Measurements from ENCODE around the gene DCUN1D1. TPM values are rescaled to one million over a fixed set of nuclear protein-coding genes. Genes with fewer than 3 reads are reported as not detected.

DCUN1D1 gene
- total RNA-seq, 4 donors from 2014 or later = 20.5 to 31.4 (median 27.4) TPM

GRCh38 chr3:182972387-182972786 is 8.0 kb downstream of the DCUN1D1 start:
- no peaks in the 10 kb centered on the region for H3K9me3 ChIP-seq
- in situ Hi-C loops (cut with MboI; ENCODE audit: low pct_ligation_motif_present in 1 of 4, low pct_unique_long_range_greater_than_20kb in 1 of 4, low sequenced_read_pairs in 3 of 4) = no loop called here
- no peak for TF ChIP-seq POLR2AphosphoS5 (IDR thresholded peaks at IDR 0.05)
- TF ChIP-seq EP300 (IDR thresholded peaks at IDR 0.05; ENCODE audit: low read depth) = no peak
- TF ChIP-seq POLR2A (IDR thresholded peaks at IDR 0.05) = no peak
- TF ChIP-seq CTCF (IDR thresholded peaks at IDR 0.05) = no peak
- H3K4me1 ChIP-seq = peaks cover 6 to 50% (median 17%) of the 10 kb centered on the region in 4 donors
- DNase-seq = no peak
- H3K36me3 ChIP-seq = no peaks in the 10 kb centered on the region
- H3K27me3 ChIP-seq = no peaks in the 10 kb centered on the region
- intact Hi-C loops (cut with DNase I; ENCODE audit: low total_unique reads) = no loop called here
- H3K4me3 ChIP-seq = no peak overlapping the region
- WGBS, 2 donors (ENCODE audit: low coverage in 1 of 2) = 77 to 93% methylated on average over 2 to 6 of the region's 6 CpGs
- H3K27ac ChIP-seq = no peak overlapping the region

- TF ChIP-seq POLR2A (IDR thresholded peaks at IDR 0.05) (no peak), CTCF (IDR thresholded peaks at IDR 0.05) (no peak), EP300 (IDR thresholded peaks at IDR 0.05; ENCODE audit: low read depth) (no peak)
- in situ Hi-C loops (cut with MboI; ENCODE audit: low pct_ligation_motif_present in 1 of 4, low pct_unique_long_range_greater_than_20kb in 1 of 4, low sequenced_read_pairs in 3 of 4) (no loop called here), intact Hi-C loops (cut with DNase I; ENCODE audit: low total_unique reads) (no loop called here)
- Histone ChIP-seq H3K9me3 (no peaks in the 10 kb centered on the region), H3K4me1 (peaks cover 10 to 49% (median 17%) of the 10 kb centered on the region in 4 donors), H3K36me3 (no peaks in the 10 kb centered on the region), H3K27ac (peak overlapping the region in 1 of 4 donors; percentile 31), H3K27me3 (no peaks in the 10 kb centered on the region), H3K4me3 (no peak overlapping the region)
- 55 to 59% methylated on average over 2 of the region's 2 CpGs for WGBS, 2 donors (ENCODE audit: low coverage in 1 of 2)
- DNase-seq = no peak
Measured at GRCh38 chr3:182971637-182972036, 8.7 kb downstream of the DCUN1D1 start.

- Histone ChIP-seq H3K27me3 (no peaks in the 10 kb centered on the region), H3K27ac (peak overlapping the region; percentile 10 to 36 (median 28)), H3K4me1 (peaks cover 10 to 52% (median 17%) of the 10 kb centered on the region in 4 donors), H3K4me3 (no peak overlapping the region), H3K9me3 (no peaks in the 10 kb centered on the region), H3K36me3 (no peaks in the 10 kb centered on the region)
- in situ Hi-C loops (cut with MboI; ENCODE audit: low pct_ligation_motif_present in 1 of 4, low pct_unique_long_range_greater_than_20kb in 1 of 4, low sequenced_read_pairs in 3 of 4) = no loop called here
- WGBS, 2 donors (ENCODE audit: low coverage in 1 of 2) = 47 to 52% methylated on average over 2 to 3 of the region's 3 CpGs
- no peak for TF ChIP-seq CTCF (IDR thresholded peaks at IDR 0.05)
- TF ChIP-seq POLR2A (IDR thresholded peaks at IDR 0.05) = no peak
- no peak for TF ChIP-seq EP300 (IDR thresholded peaks at IDR 0.05; ENCODE audit: low read depth)
- no peak for TF ChIP-seq POLR2AphosphoS5 (IDR thresholded peaks at IDR 0.05)
- DNase-seq = no peak
- intact Hi-C loops (cut with DNase I; ENCODE audit: low total_unique reads) = no loop called here
Measured at GRCh38 chr3:182970811-182971418, 9.4 kb downstream of the DCUN1D1 start.

- Histone ChIP-seq H3K4me1 (peaks cover 10 to 55% (median 17%) of the 10 kb centered on the region in 4 donors), H3K27me3 (no peaks in the 10 kb centered on the region), H3K36me3 (no peaks in the 10 kb centered on the region), H3K9me3 (no peaks in the 10 kb centered on the region), H3K27ac (no peak overlapping the region), H3K4me3 (no peak overlapping the region)
- intact Hi-C loops (cut with DNase I; ENCODE audit: low total_unique reads) = no loop called here
- no peak for TF ChIP-seq EP300 (IDR thresholded peaks at IDR 0.05; ENCODE audit: low read depth)
- TF ChIP-seq CTCF (IDR thresholded peaks at IDR 0.05) = no peak
- no peak for TF ChIP-seq POLR2AphosphoS5 (IDR thresholded peaks at IDR 0.05)
- TF ChIP-seq POLR2A (IDR thresholded peaks at IDR 0.05) = no peak
- in situ Hi-C loops (cut with MboI; ENCODE audit: low pct_ligation_motif_present in 1 of 4, low pct_unique_long_range_greater_than_20kb in 1 of 4, low sequenced_read_pairs in 3 of 4) = no loop called here
- no peak for DNase-seq
- 94 to 95% methylated on average over 6 to 7 of the region's 7 CpGs for WGBS, 2 donors (ENCODE audit: low coverage in 1 of 2)
Measured at GRCh38 chr3:182969853-182970252, 10.5 kb downstream of the DCUN1D1 start.
